Measurements from ENCODE around the gene APOL4. TPM values are rescaled to one million over a fixed set of nuclear protein-coding genes. Genes with fewer than 3 reads are reported as not detected.

The APOL4 gene
- total RNA-seq, 1 experiment from 2014 or later, result 1.6 TPM

DNA sequence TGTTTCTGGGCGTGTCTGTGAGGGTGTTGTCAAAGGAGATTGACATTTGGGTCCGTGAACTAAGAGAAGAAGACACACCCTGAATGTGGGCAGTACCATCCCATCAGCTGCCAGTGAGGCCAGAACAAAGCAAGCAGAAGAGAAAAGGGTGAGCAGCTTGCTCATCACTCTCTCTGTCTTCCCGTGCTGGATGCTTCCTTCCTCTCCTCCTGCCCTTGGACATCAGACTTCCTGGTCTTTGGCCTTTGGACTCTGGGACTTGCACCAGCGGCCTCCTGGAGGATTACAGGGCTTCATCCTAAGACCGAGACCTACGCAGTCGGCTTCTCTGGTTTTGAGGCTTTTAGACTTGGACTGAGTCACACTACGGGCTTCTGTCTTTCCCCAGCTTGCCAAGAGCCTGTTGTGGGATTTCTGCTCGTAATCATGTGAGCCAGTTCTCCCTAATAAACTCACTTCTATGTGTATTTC is 18.9 kb upstream of the APOL4 start:
- no peak for DNase-seq (ENCODE audit: low spot score)
- no peak overlapping the region for H3K27ac ChIP-seq (ENCODE audit: low read depth, low read length, poor library complexity, severe bottlenecking)
- CTCF ChIA-PET, result no interaction called here
- H3K27me3 ChIP-seq (replicated peaks; ENCODE audit: insufficient read depth, low read depth, low read length, poor library complexity), result no peaks in the 10 kb centered on the region
- TF ChIP-seq, protein P1, sequence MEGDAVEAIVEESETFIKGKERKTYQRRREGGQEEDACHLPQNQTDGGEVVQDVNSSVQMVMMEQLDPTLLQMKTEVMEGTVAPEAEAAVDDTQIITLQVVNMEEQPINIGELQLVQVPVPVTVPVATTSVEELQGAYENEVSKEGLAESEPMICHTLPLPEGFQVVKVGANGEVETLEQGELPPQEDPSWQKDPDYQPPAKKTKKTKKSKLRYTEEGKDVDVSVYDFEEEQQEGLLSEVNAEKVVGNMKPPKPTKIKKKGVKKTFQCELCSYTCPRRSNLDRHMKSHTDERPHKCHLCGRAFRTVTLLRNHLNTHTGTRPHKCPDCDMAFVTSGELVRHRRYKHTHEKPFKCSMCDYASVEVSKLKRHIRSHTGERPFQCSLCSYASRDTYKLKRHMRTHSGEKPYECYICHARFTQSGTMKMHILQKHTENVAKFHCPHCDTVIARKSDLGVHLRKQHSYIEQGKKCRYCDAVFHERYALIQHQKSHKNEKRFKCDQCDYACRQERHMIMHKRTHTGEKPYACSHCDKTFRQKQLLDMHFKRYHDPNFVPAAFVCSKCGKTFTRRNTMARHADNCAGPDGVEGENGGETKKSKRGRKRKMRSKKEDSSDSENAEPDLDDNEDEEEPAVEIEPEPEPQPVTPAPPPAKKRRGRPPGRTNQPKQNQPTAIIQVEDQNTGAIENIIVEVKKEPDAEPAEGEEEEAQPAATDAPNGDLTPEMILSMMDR (conservative IDR thresholded peaks at IDR 0.05; ENCODE audit: low read depth, low read length), result no peak
- no peak for TF ChIP-seq EZH2 (IDR thresholded peaks at IDR 0.05; ENCODE audit: borderline replicate concordance, low read depth, low read length, poor library complexity, severe bottlenecking)
- no peaks in the 10 kb centered on the region for H3K4me1 ChIP-seq (ENCODE audit: insufficient read depth, low read length, poor library complexity, severe bottlenecking)
- BruUV-seq (replicated peaks), result no TSS peak
- POLR2A ChIA-PET (ENCODE audit: low non-redundant PET), result no interaction called here
- intact Hi-C loops (cut with micrococcal nuclease; ENCODE audit: unreplicated experiment), result loop anchor here (5.0 kb wide), 1 partner anchor 73 kb away; no protein-coding TSS in a partner anchor
- H3K4me3 ChIP-seq (ENCODE audit: low read depth, low read length, poor library complexity, severe bottlenecking), result no peak overlapping the region
- H3K36me3 ChIP-seq (ENCODE audit: insufficient read depth, low read length, poor library complexity, severe bottlenecking), result no peaks in the 10 kb centered on the region
- no peaks in the 10 kb centered on the region for H3K9me3 ChIP-seq (ENCODE audit: low read depth, low read length, poor library complexity, severe bottlenecking)

DNA sequence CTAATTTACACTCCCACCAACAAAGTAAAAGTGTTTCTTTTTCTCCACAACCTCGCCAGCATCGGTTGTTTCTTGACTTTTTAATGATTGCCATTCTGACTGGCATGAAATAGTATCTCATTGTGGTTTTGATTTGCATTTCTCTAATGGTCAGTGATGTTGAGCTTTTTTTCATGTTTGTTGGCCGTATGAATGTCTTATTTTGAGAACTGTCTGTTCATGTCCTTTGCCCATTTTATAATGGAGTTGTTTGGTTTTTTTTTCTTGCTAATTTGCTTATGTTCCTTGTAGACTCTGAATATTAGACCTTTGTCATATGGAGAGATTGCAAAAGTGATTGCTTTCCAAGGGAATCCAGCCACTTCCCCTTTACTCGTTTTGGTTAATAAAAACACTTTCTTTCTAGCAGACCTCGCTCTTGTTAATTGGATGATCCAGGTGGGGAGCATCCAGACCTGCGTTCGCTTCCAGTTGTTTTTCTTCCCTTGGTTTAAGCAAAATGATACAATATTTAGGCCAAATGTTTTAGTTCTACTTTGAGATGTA is 17.1 kb upstream of the APOL4 start:
- BruUV-seq (replicated peaks), result no TSS peak
- no peak for DNase-seq (ENCODE audit: low spot score)
- Histone ChIP-seq H3K4me3 (ENCODE audit: low read depth, low read length, poor library complexity, severe bottlenecking) (no peak overlapping the region), H3K9me3 (ENCODE audit: low read depth, low read length, poor library complexity, severe bottlenecking) (no peaks in the 10 kb centered on the region), H3K4me1 (ENCODE audit: insufficient read depth, low read length, poor library complexity, severe bottlenecking) (no peaks in the 10 kb centered on the region), H3K36me3 (ENCODE audit: insufficient read depth, low read length, poor library complexity, severe bottlenecking) (no peaks in the 10 kb centered on the region), H3K27me3 (replicated peaks; ENCODE audit: insufficient read depth, low read depth, low read length, poor library complexity) (no peaks in the 10 kb centered on the region), H3K27ac (ENCODE audit: low read depth, low read length, poor library complexity, severe bottlenecking) (no peak overlapping the region)
- intact Hi-C loops (cut with micrococcal nuclease; ENCODE audit: unreplicated experiment), result no loop called here
- POLR2A ChIA-PET (ENCODE audit: low non-redundant PET), result no interaction called here
- TF ChIP-seq, protein P1 (conservative IDR thresholded peaks at IDR 0.05; ENCODE audit: low read depth, low read length), result no peak
- no peak for TF ChIP-seq EZH2 (IDR thresholded peaks at IDR 0.05; ENCODE audit: borderline replicate concordance, low read depth, low read length, poor library complexity, severe bottlenecking)
- CTCF ChIA-PET, result no interaction called here

GRCh38 chr22:36215981-36216380 is 14.4 kb upstream of the APOL4 start:
- TF ChIP-seq EZH2 (IDR thresholded peaks at IDR 0.05; ENCODE audit: borderline replicate concordance, low read depth, low read length, poor library complexity, severe bottlenecking), result no peak
- TF ChIP-seq, protein P1 (conservative IDR thresholded peaks at IDR 0.05; ENCODE audit: low read depth, low read length), result no peak
- CTCF ChIA-PET, result interaction anchor here (0.5 kb wide), 1 partner anchor 866 kb away, joined by 3 read pairs; no protein-coding TSS in a partner anchor

More at GRCh38 chr22:36215981-36216380, 14.4 kb upstream of the APOL4 start:
- BruUV-seq (replicated peaks), result no TSS peak
- POLR2A ChIA-PET (ENCODE audit: low non-redundant PET), result no interaction called here
- H3K4me3 ChIP-seq (ENCODE audit: low read depth, low read length, poor library complexity, severe bottlenecking), result no peak overlapping the region
- intact Hi-C loops (cut with micrococcal nuclease; ENCODE audit: unreplicated experiment), result no loop called here
- no peak for DNase-seq (ENCODE audit: low spot score)
- H3K9me3 ChIP-seq (ENCODE audit: low read depth, low read length, poor library complexity, severe bottlenecking), result no peaks in the 10 kb centered on the region
- H3K36me3 ChIP-seq (ENCODE audit: insufficient read depth, low read length, poor library complexity, severe bottlenecking), result no peaks in the 10 kb centered on the region
- no peaks in the 10 kb centered on the region for H3K27me3 ChIP-seq (replicated peaks; ENCODE audit: insufficient read depth, low read depth, low read length, poor library complexity)
- peaks cover 7% of the 10 kb centered on the region for H3K4me1 ChIP-seq (ENCODE audit: insufficient read depth, low read length, poor library complexity, severe bottlenecking)
- no peak overlapping the region for H3K27ac ChIP-seq (ENCODE audit: low read depth, low read length, poor library complexity, severe bottlenecking)
